Fibroblast of the aortic adventitia (primary cell): ENCODE measurements around the gene RUNDC1. TPM values are rescaled to one million over a fixed set of nuclear protein-coding genes. Genes with fewer than 3 reads are reported as not detected.
A peak's percentile ranks its signal among the peaks of the same experiment; 100 is the strongest.

ENCODE experiments used
- DNase-seq: peaks from one replicate; pipeline ENCODE4 v3.0.0-alpha.2; 2010; ENCODE audit warnings: low read depth
- H3K4me3 ChIP-seq: 2 replicates; pipeline ENCODE4 v1.5.1; 2011; ENCODE audit warnings: low read depth, mild to moderate bottlenecking, control low read depth, low read length, moderate library complexity
- total RNA-seq: library from RNA; depleted of rRNA; stranded (reverse); fragments of >200 nt; gene quantifications from 2 replicates; pipeline ENCODE4 v1.2.3, GENCODE V29; 2012; ENCODE audit warnings: low replicate concordance
- TF ChIP-seq, protein P1 (sequence below): IDR thresholded peaks from 2 replicates; pipeline ENCODE4 v1.5.1; 2011; ENCODE audit warnings: mild to moderate bottlenecking, low read length, control low read depth, inconsistent platforms; ENCODE audit not compliant: insufficient read depth

RUNDC1 gene
- total RNA-seq, 1 donor = 7.7 TPM

- peak; percentile 62 for DNase-seq
- TF ChIP-seq, protein P1, sequence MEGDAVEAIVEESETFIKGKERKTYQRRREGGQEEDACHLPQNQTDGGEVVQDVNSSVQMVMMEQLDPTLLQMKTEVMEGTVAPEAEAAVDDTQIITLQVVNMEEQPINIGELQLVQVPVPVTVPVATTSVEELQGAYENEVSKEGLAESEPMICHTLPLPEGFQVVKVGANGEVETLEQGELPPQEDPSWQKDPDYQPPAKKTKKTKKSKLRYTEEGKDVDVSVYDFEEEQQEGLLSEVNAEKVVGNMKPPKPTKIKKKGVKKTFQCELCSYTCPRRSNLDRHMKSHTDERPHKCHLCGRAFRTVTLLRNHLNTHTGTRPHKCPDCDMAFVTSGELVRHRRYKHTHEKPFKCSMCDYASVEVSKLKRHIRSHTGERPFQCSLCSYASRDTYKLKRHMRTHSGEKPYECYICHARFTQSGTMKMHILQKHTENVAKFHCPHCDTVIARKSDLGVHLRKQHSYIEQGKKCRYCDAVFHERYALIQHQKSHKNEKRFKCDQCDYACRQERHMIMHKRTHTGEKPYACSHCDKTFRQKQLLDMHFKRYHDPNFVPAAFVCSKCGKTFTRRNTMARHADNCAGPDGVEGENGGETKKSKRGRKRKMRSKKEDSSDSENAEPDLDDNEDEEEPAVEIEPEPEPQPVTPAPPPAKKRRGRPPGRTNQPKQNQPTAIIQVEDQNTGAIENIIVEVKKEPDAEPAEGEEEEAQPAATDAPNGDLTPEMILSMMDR = peak; percentile 21
Measured at GRCh38 chr17:43003542-43004172, 23.3 kb downstream of the RUNDC1 start.

DNA sequence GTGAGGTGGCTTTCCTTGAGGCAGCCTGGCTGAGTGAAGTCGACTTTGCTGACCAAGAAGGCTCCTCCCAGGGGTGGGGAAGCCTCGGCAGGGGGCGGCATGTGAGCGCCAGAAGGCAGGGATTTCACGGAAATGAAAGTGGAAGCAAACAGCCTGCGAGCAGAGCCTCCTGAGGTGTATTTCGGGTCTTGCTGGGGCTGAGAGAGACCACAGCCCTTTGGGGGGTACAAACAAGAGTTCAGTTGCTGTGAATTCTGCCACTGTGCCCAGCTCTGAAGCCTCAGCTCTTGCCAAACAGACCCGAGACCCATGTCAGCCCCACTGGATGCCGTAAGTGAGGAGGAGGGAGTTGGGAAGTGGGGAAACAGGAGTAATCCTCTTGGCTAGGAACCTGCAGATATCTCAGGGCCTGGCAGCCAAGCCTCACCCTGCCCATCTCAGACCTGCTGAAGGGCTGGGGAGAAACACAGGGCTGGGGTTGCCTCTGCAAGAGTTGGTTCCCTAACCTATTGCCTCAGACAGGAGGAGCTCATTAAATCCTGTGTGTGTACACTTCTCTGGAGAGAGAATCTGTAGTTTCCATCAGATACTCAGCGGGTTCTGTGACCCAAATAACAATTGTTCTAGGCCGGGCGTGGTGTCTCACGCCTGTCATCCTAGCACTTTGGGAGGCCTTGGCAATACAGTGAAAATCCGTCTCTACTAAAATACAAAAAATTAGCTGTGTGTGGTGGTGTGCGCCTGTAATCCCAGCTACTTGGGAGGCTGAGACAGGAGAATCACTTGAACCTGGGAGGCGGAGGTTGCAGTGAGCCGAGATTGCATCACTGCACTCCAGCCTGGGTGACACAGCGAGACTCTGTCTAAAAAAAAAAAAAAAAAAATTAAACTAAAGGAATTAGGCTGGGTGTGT is 26.5 kb downstream of the RUNDC1 start, which contains the start of gene IFI35:
Gene IFI35 (plus strand): TSS at position 146 of the 913 bp plus-strand sequence. CDS start 164 bp downstream, at position 310.
- peak; percentile 84 for DNase-seq
- TF ChIP-seq, protein P1 = peak; percentile 15
- peak within 1 kb of the TSS; percentile 89 for H3K4me3 ChIP-seq

More at GRCh38 chr17:43003542-43004172, 23.3 kb downstream of the RUNDC1 start:
- H3K4me3 ChIP-seq = no peak overlapping the region

GRCh38 chr17:43010667-43011308 is 30.4 kb downstream of the RUNDC1 start:
- H3K4me3 ChIP-seq = no peak overlapping the region
- no peak for DNase-seq
- TF ChIP-seq, protein P1 = no peak

- H3K4me3 ChIP-seq = no peak overlapping the region
- peak; percentile 43 for DNase-seq
- TF ChIP-seq, protein P1 = no peak
Measured at GRCh38 chr17:43011728-43012472, 31.5 kb downstream of the RUNDC1 start.

- H3K4me3 ChIP-seq = no peak overlapping the region
- no peak for DNase-seq
- TF ChIP-seq, protein P1 = no peak
Measured at GRCh38 chr17:43013296-43013695, 32.9 kb downstream of the RUNDC1 start.
